Cardiac muscle cell (in vitro differentiated cells and primary cell): ENCODE data around the gene PRSS53. TPM values are rescaled to one million over a fixed set of nuclear protein-coding genes. Genes with fewer than 3 reads are reported as not detected.

ENCODE experiments used
- DNase-seq, 2 donors: peaks; one replicate each; pipeline versions ENCODE4 v3.0.0 to v3.0.0-alpha.2; 2010 to 2017; ENCODE audit warnings: low read depth in 1 of 2, low spot score in 1 of 2
- H3K27ac ChIP-seq: fragments of 200-600 bp; sonication (generic); 2 replicates; pipeline ENCODE4 v1.5.1; 2016
- H3K27me3 ChIP-seq: fragments of 200-600 bp; sonication (generic); 2 replicates; pipeline ENCODE4 v1.6.0; 2016; ENCODE audit warnings: control low read depth
- H3K36me3 ChIP-seq: fragments of 200-600 bp; sonication (generic); 2 replicates; pipeline ENCODE4 v1.5.1; 2016; ENCODE audit warnings: control low read depth
- H3K4me1 ChIP-seq: fragments of 200-600 bp; sonication (generic); 2 replicates; pipeline ENCODE4 v1.8.1; 2017; ENCODE audit warnings: low read depth, mild to moderate bottlenecking, mixed run types
- H3K4me3 ChIP-seq: fragments of 200-600 bp; sonication (generic); 2 replicates; pipeline ENCODE4 v1.5.1; 2016; ENCODE audit warnings: mild to moderate bottlenecking
- H3K9me3 ChIP-seq: fragments of 200-600 bp; sonication (generic); 2 replicates; pipeline ENCODE4 v1.5.1; 2017; ENCODE audit warnings: low read depth, mild to moderate bottlenecking, control low read depth
- CTCF ChIP-seq: IDR thresholded peaks from 2 replicates; pipeline ENCODE4 v1.5.1; 2012; ENCODE audit warnings: low read depth, mild to moderate bottlenecking, low read length
- polyA plus RNA-seq: library from polyadenylated mRNA; unstranded; fragments of >200 nt; fragmentation: Nextera tagmentation; extraction: Ambion mirVana; gene quantifications from 2 replicates; pipeline ENCODE4 v1.2.1, GENCODE V29; 2016
- total RNA-seq: library from RNA; depleted of rRNA; stranded (reverse); fragments of >200 nt; gene quantifications from 2 replicates; pipeline ENCODE4 v1.2.3, GENCODE V29; 2016

PRSS53 gene
- total and polyA plus RNA-seq, 2 experiments from 2014 or later, result 0.35 to 5.8 TPM

GRCh38 chr16:31079342-31079944 lies 9.3 kb downstream of the PRSS53 start:
- Histone ChIP-seq H3K27me3 (no peaks in the 10 kb centered on the region), H3K27ac (no peak overlapping the region), H3K4me1 (no peaks in the 10 kb centered on the region), H3K9me3 (no peaks in the 10 kb centered on the region), H3K36me3 (peaks cover 25% of the 10 kb centered on the region), H3K4me3 (no peak overlapping the region)
- DNase-seq, result no peak
- TF ChIP-seq CTCF, result no peak

GRCh38 chr16:31078597-31079341 lies 10.0 kb downstream of the PRSS53 start:
- no peak for TF ChIP-seq CTCF
- Histone ChIP-seq H3K36me3 (peaks cover 25% of the 10 kb centered on the region), H3K27ac (no peak overlapping the region), H3K27me3 (no peaks in the 10 kb centered on the region), H3K4me1 (no peaks in the 10 kb centered on the region), H3K9me3 (no peaks in the 10 kb centered on the region), H3K4me3 (no peak overlapping the region)
- DNase-seq, result no peak

GRCh38 chr16:31077592-31078396 lies 10.9 kb downstream of the PRSS53 start:
- H3K4me1 ChIP-seq, result no peaks in the 10 kb centered on the region
- peaks cover 25% of the 10 kb centered on the region for H3K36me3 ChIP-seq
- no peaks in the 10 kb centered on the region for H3K27me3 ChIP-seq
- TF ChIP-seq CTCF, result no peak
- DNase-seq, result no peak
- no peak overlapping the region for H3K4me3 ChIP-seq
- no peak overlapping the region for H3K27ac ChIP-seq
- H3K9me3 ChIP-seq, result no peaks in the 10 kb centered on the region

GRCh38 chr16:31077024-31077423 lies 11.7 kb downstream of the PRSS53 start:
- no peak overlapping the region for H3K27ac ChIP-seq
- H3K36me3 ChIP-seq, result peaks cover 25% of the 10 kb centered on the region
- no peaks in the 10 kb centered on the region for H3K9me3 ChIP-seq
- no peaks in the 10 kb centered on the region for H3K27me3 ChIP-seq
- DNase-seq, result no peak
- TF ChIP-seq CTCF, result no peak
- no peak overlapping the region for H3K4me3 ChIP-seq
- H3K4me1 ChIP-seq, result peaks cover 2% of the 10 kb centered on the region

- Histone ChIP-seq H3K4me1 (peaks cover 5% of the 10 kb centered on the region), H3K9me3 (no peaks in the 10 kb centered on the region), H3K4me3 (no peak overlapping the region), H3K36me3 (peaks cover 25% of the 10 kb centered on the region), H3K27me3 (no peaks in the 10 kb centered on the region), H3K27ac (no peak overlapping the region)
- no peak for TF ChIP-seq CTCF
- no peak for DNase-seq
These were observed 12.4 kb downstream of the PRSS53 start for GRCh38 chr16:31076319-31076718.
